Measurements from ENCODE around the gene ASAH2B.
"Not testable (repeated sequence)": the region's sequence is repeated elsewhere in the genome, so short reads cannot be mapped to it uniquely, and the experiment has no call there.

Gene ASAH2B

GRCh38 chr10:50739618-50740292, at the start of gene ASAH2B:
Gene ASAH2B, plus strand, starts transcription at chr10:50739936. Its CDS starts 5,195 bp downstream, at chr10:50745131.
- DNase-seq: no peak

- not testable (repeated sequence) for DNase-seq
These were observed 41.9 kb upstream of the ASAH2B start for GRCh38 chr10:50697819-50698218.

- not testable (repeated sequence) for DNase-seq
These were observed 37.8 kb upstream of the ASAH2B start for GRCh38 chr10:50701947-50702346.

GRCh38 chr10:50702997-50703396, 36.7 kb upstream of the ASAH2B start:
- DNase-seq: not testable (repeated sequence)

- DNase-seq: not testable (repeated sequence)
These were observed 35.2 kb upstream of the ASAH2B start for GRCh38 chr10:50704436-50705079.

- DNase-seq: not testable (repeated sequence)
These were observed 33.7 kb upstream of the ASAH2B start for GRCh38 chr10:50706006-50706405.

GRCh38 chr10:50710241-50710640, 29.5 kb upstream of the ASAH2B start:
- DNase-seq: not testable (repeated sequence)

- DNase-seq: peak; percentile 85
These were observed 15.9 kb upstream of the ASAH2B start for GRCh38 chr10:50723812-50724211.

GRCh38 chr10:50728112-50728511, 11.6 kb upstream of the ASAH2B start:
- DNase-seq: not testable (repeated sequence)

- not testable (repeated sequence) for DNase-seq
These were observed 634 bp upstream of the ASAH2B start for GRCh38 chr10:50738987-50739617.

GRCh38 chr10:50740293-50740648, 535 bp downstream of the ASAH2B start:
- DNase-seq: peak; percentile 22

- DNase-seq: peak; percentile 53
These were observed 3.1 kb downstream of the ASAH2B start for GRCh38 chr10:50742820-50743219.

GRCh38 chr10:50766774-50767513, 27.2 kb downstream of the ASAH2B start:
- DNase-seq: not testable (repeated sequence)

GRCh38 chr10:50772042-50772441, 32.3 kb downstream of the ASAH2B start:
- DNase-seq: not testable (repeated sequence)

- DNase-seq: not testable (repeated sequence)
These were observed 35.1 kb downstream of the ASAH2B start for GRCh38 chr10:50774868-50775267.

- peak; percentile 57 for DNase-seq
These were observed 40.3 kb downstream of the ASAH2B start for GRCh38 chr10:50780036-50780435.

GRCh38 chr10:50782017-50782416, 42.3 kb downstream of the ASAH2B start:
- not testable (repeated sequence) for DNase-seq

GRCh38 chr10:50787962-50788361, 48.2 kb downstream of the ASAH2B start:
- DNase-seq: not testable (repeated sequence)

GRCh38 chr10:50788951-50789945, 49.5 kb downstream of the ASAH2B start:
- DNase-seq: no peak

GRCh38 chr10:50794490-50794889, 54.8 kb downstream of the ASAH2B start:
- DNase-seq: no peak

- no peak for DNase-seq
These were observed 57.0 kb downstream of the ASAH2B start for GRCh38 chr10:50796693-50797092.

- DNase-seq: no peak
These were observed 58.6 kb downstream of the ASAH2B start for GRCh38 chr10:50798297-50798696.

All from MV-4-11 (cell line).